Thyroid gland (tissue), 4 donors: ENCODE data around the gene RUNX2.

ENCODE experiments used
- POLR2A ChIP-seq, 2 donors: fragments of 450-650 bp; IDR thresholded peaks; one replicate each; pipeline ENCODE4 v1.6.1; 2017; ENCODE audit warnings: antibody characterized with exemption in 2 of 2, mild to moderate bottlenecking in 2 of 2, moderate library complexity in 1 of 2
- TF ChIP-seq, protein P1 (sequence below), 6 experiments: fragments of 200-600 bp in 3 of 6; fragments of 450-650 bp in 3 of 6; sonication (generic) in 3 of 6; IDR thresholded peaks; one replicate each; pipeline ENCODE4 v1.5.1; 2016 to 2019; ENCODE audit warnings: antibody characterized with exemption in 6 of 6, mild to moderate bottlenecking in 2 of 6, inconsistent platforms in 1 of 6, moderate library complexity in 1 of 6

DNA sequence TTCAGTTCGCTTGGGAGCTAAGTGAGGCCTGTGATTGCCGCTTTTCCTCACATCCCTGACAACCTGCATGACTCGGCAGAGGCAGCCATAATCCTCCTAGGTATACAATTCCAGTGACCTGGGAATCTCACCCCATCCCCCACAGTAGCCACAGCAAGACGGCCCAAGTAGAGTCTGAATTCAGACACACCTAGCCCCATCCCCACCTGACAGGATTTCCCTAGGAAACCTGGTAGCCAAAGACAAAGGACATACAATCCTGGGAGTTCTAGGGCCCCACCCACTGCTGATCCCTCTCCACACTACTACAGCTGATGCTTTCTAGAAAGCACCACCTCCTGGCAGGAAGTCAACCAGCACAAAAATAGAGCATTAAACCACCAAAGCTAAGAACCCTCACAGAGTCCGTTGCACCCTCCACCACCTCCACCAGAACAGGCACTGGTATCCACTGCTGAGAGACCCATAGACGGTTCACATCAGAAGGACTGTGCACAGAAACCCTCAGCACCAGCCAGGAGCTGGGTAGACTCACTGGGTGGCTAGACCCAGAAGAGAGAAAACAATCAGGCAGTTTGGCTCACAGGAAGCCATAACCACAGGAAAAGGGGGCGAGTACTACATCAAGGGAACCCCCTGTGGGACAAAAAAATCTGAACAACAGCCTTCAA, 17.9 kb upstream of the RUNX2 start:
- TF ChIP-seq, protein P1, sequence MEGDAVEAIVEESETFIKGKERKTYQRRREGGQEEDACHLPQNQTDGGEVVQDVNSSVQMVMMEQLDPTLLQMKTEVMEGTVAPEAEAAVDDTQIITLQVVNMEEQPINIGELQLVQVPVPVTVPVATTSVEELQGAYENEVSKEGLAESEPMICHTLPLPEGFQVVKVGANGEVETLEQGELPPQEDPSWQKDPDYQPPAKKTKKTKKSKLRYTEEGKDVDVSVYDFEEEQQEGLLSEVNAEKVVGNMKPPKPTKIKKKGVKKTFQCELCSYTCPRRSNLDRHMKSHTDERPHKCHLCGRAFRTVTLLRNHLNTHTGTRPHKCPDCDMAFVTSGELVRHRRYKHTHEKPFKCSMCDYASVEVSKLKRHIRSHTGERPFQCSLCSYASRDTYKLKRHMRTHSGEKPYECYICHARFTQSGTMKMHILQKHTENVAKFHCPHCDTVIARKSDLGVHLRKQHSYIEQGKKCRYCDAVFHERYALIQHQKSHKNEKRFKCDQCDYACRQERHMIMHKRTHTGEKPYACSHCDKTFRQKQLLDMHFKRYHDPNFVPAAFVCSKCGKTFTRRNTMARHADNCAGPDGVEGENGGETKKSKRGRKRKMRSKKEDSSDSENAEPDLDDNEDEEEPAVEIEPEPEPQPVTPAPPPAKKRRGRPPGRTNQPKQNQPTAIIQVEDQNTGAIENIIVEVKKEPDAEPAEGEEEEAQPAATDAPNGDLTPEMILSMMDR (IDR thresholded peaks at IDR 0.05) = no peak
- no peak for TF ChIP-seq POLR2A (IDR thresholded peaks at IDR 0.05)
